Glomerular endothelial cell (primary cell): ENCODE measurements around the gene BNIPL. TPM values are rescaled to one million over a fixed set of nuclear protein-coding genes. Genes with fewer than 3 reads are reported as not detected.

ENCODE experiments used
- DNase-seq: peaks from one replicate; pipeline ENCODE4 v3.0.0-alpha.2; 2011; ENCODE audit warnings: low read depth, low spot score; ENCODE audit errors: extremely low read depth
- total RNA-seq: library from RNA; depleted of rRNA; stranded (reverse); fragments of >200 nt; gene quantifications from 2 replicates; pipeline ENCODE4 v1.2.3, GENCODE V29; 2015

BNIPL gene
- not detected in 2 replicates for total RNA-seq

- no peak for DNase-seq
Measured at GRCh38 chr1:151036356-151036755, at the start of gene BNIPL. Gene BNIPL (plus strand): TSS chr1:151036586. CDS start chr1:151036726, 140 bp downstream.

- no peak for DNase-seq
Measured at GRCh38 chr1:150987924-150988323, 48.5 kb upstream of the BNIPL start.

GRCh38 chr1:150992626-150993025, 43.8 kb upstream of the BNIPL start:
- no peak for DNase-seq

- no peak for DNase-seq
Measured at GRCh38 chr1:150994248-150994647, 42.1 kb upstream of the BNIPL start.

- DNase-seq: no peak
Measured at GRCh38 chr1:150995460-150995859, 40.9 kb upstream of the BNIPL start.

- DNase-seq: no peak
Measured at GRCh38 chr1:150995896-150996295, 40.5 kb upstream of the BNIPL start.

- no peak for DNase-seq
Measured at GRCh38 chr1:150997126-150997872, 39.1 kb upstream of the BNIPL start.

- no peak for DNase-seq
Measured at GRCh38 chr1:150997949-150998348, 38.4 kb upstream of the BNIPL start.

GRCh38 chr1:150999051-150999674, 37.2 kb upstream of the BNIPL start:
- DNase-seq: no peak

GRCh38 chr1:150999926-151000325, 36.5 kb upstream of the BNIPL start:
- no peak for DNase-seq

GRCh38 chr1:151000408-151000807, 36.0 kb upstream of the BNIPL start:
- DNase-seq: no peak

- no peak for DNase-seq
Measured at GRCh38 chr1:151001602-151002001, 34.8 kb upstream of the BNIPL start.

GRCh38 chr1:151002051-151002450, 34.3 kb upstream of the BNIPL start:
- no peak for DNase-seq

GRCh38 chr1:151002611-151003010, 33.8 kb upstream of the BNIPL start:
- no peak for DNase-seq

- no peak for DNase-seq
Measured at GRCh38 chr1:151003180-151003579, 33.2 kb upstream of the BNIPL start.

- no peak for DNase-seq
Measured at GRCh38 chr1:151005729-151006319, 30.6 kb upstream of the BNIPL start.

- DNase-seq: no peak
Measured at GRCh38 chr1:151006327-151007052, 29.9 kb upstream of the BNIPL start, which contains the start of gene MINDY1. Gene MINDY1 (minus strand): TSS chr1:151006902. CDS start chr1:151002617, 4,285 bp downstream.

GRCh38 chr1:151007853-151008243, 28.5 kb upstream of the BNIPL start:
- no peak for DNase-seq

- DNase-seq: peak; percentile 95
Measured at GRCh38 chr1:151008244-151009205, 27.9 kb upstream of the BNIPL start, which contains the start of gene PRUNE1. Gene PRUNE1 (plus strand): TSS chr1:151008449. CDS start chr1:151008633, 184 bp downstream.

GRCh38 chr1:151009206-151009587, 27.2 kb upstream of the BNIPL start:
- no peak for DNase-seq
